Esophagus (tissue), 2 donors: ENCODE data around the gene UBAP1. TPM values are rescaled to one million over a fixed set of nuclear protein-coding genes. Genes with fewer than 3 reads are reported as not detected.
"Not testable (repeated sequence)": the region's sequence is repeated elsewhere in the genome, so short reads cannot be mapped to it uniquely, and the experiment has no call there.

Source experiments
- H3K27ac ChIP-seq, 2 donors: one replicate each; pipeline ENCODE4 v1.5.1; 2013; ENCODE audit warnings: low read depth in 2 of 2, mild to moderate bottlenecking in 2 of 2, inconsistent platforms in 1 of 2, low read length in 1 of 2, moderate library complexity in 1 of 2
- H3K27me3 ChIP-seq, 2 donors: one replicate each; pipeline ENCODE4 v1.6.1; 2013; ENCODE audit warnings: low read length in 2 of 2, control low read depth in 1 of 2, mild to moderate bottlenecking in 1 of 2; ENCODE audit not compliant: insufficient read depth in 2 of 2, control insufficient read depth in 1 of 2
- H3K36me3 ChIP-seq, 2 donors: one replicate each; pipeline ENCODE4 v1.6.1; 2013; ENCODE audit warnings: low read length in 1 of 2; ENCODE audit not compliant: control insufficient read depth in 2 of 2, insufficient read depth in 2 of 2
- H3K4me1 ChIP-seq, 2 donors: one replicate each; pipeline ENCODE4 v1.6.1; 2013; ENCODE audit warnings: low read length in 1 of 2; ENCODE audit not compliant: control insufficient read depth in 2 of 2, insufficient read depth in 2 of 2
- H3K4me3 ChIP-seq, 2 donors: one replicate each; pipeline ENCODE4 v1.5.1; 2013; ENCODE audit warnings: low read length in 2 of 2, mild to moderate bottlenecking in 2 of 2, low read depth in 1 of 2, moderate library complexity in 1 of 2
- H3K9me3 ChIP-seq, 2 donors: one replicate each; pipeline ENCODE4 v1.6.1; 2013; ENCODE audit warnings: mild to moderate bottlenecking in 2 of 2, low read depth in 1 of 2, low read length in 1 of 2, moderate library complexity in 1 of 2; ENCODE audit not compliant: control insufficient read depth in 2 of 2, insufficient read depth in 1 of 2
- WGBS, 2 donors: extraction: QIAGEN DNeasy Blood & Tissue Kit; methylation state at CpG; one replicate each; pipeline ENCODE4 v1.1.7; 2013; 5-methylcytosine and 5-hydroxymethylcytosine counted together
- polyA plus RNA-seq, 2 donors: library from polyadenylated mRNA; stranded (reverse); fragments of 200-250 nt; gene quantifications; one replicate each; pipeline ENCODE4 v1.2.3, GENCODE V29; 2013
- donor health status: healthy with polysubstance abuse.
- donor health status: Bipolar disorder and iron deficiency.

UBAP1 gene
- polyA plus RNA-seq, 2 donors: 58.2 to 59.6 TPM

- WGBS, 2 donors: 78 to 85% methylated on average over 4 of the region's 4 CpGs
These were observed 59.0 kb downstream of the UBAP1 start for GRCh38 chr9:34237836-34238235.

GRCh38 chr9:34240006-34240405 is 61.2 kb downstream of the UBAP1 start:
- Histone ChIP-seq H3K27ac (no peak overlapping the region), H3K9me3 (no peaks in the 10 kb centered on the region), H3K4me1 (peaks cover 0 to 2% of the 10 kb centered on the region in 2 donors), H3K36me3 (peaks cover 11% of the 10 kb centered on the region in 2 donors), H3K4me3 (no peak overlapping the region), H3K27me3 (no peaks in the 10 kb centered on the region)
- WGBS, 2 donors: 54 to 58% methylated on average over 1 of the region's 1 CpG

More at GRCh38 chr9:34237836-34238235, 59.0 kb downstream of the UBAP1 start:
- H3K4me3 ChIP-seq: no peak overlapping the region
- no peaks in the 10 kb centered on the region for H3K9me3 ChIP-seq
- peaks cover 9 to 11% of the 10 kb centered on the region in 2 donors for H3K36me3 ChIP-seq
- no peaks in the 10 kb centered on the region for H3K4me1 ChIP-seq
- H3K27ac ChIP-seq: no peak overlapping the region
- no peaks in the 10 kb centered on the region for H3K27me3 ChIP-seq

- Histone ChIP-seq H3K4me3 (no peak overlapping the region), H3K27me3 (no peaks in the 10 kb centered on the region), H3K9me3 (no peaks in the 10 kb centered on the region), H3K27ac (no peak overlapping the region), H3K36me3 (peaks cover 11 to 13% of the 10 kb centered on the region in 2 donors), H3K4me1 (peaks cover 0 to 2% of the 10 kb centered on the region in 2 donors)
- 65 to 66% methylated on average over 2 of the region's 2 CpGs for WGBS, 2 donors
These were observed 64.0 kb downstream of the UBAP1 start for GRCh38 chr9:34242830-34243229.

- H3K36me3 ChIP-seq: peaks cover 11 to 31% of the 10 kb centered on the region in 2 donors
- no CpG with 5 or more reads among the region's 2 CpGs for WGBS, 2 donors
- H3K9me3 ChIP-seq, H3K4me3 ChIP-seq, H3K27me3 ChIP-seq, H3K27ac ChIP-seq, H3K4me1 ChIP-seq: not testable (repeated sequence)
These were observed 66.4 kb downstream of the UBAP1 start for GRCh38 chr9:34245212-34245611.

- H3K36me3 ChIP-seq: peaks cover 7 to 42% of the 10 kb centered on the region in 2 donors
- 76 to 80% methylated on average over 2 of the region's 2 CpGs for WGBS, 2 donors
These were observed 67.6 kb downstream of the UBAP1 start for GRCh38 chr9:34246453-34246852.

GRCh38 chr9:34247782-34248181 is 68.9 kb downstream of the UBAP1 start:
- not testable (repeated sequence) for H3K27ac ChIP-seq, H3K9me3 ChIP-seq, H3K4me1 ChIP-seq, H3K27me3 ChIP-seq, H3K4me3 ChIP-seq
- peaks cover 10 to 37% of the 10 kb centered on the region in 2 donors for H3K36me3 ChIP-seq
- WGBS, 2 donors: 78 to 81% methylated on average over 4 of the region's 4 CpGs

More at GRCh38 chr9:34246453-34246852, 67.6 kb downstream of the UBAP1 start:
- Histone ChIP-seq H3K27me3 (no peaks in the 10 kb centered on the region), H3K4me3 (no peak overlapping the region), H3K4me1 (peaks cover 0 to 7% of the 10 kb centered on the region in 2 donors), H3K27ac (no peak overlapping the region), H3K9me3 (no peaks in the 10 kb centered on the region)

- no peaks in the 10 kb centered on the region for H3K27me3 ChIP-seq
- 74 to 81% methylated on average over 7 of the region's 7 CpGs for WGBS, 2 donors
- peaks cover 8 to 41% of the 10 kb centered on the region in 2 donors for H3K36me3 ChIP-seq
- no peaks in the 10 kb centered on the region for H3K9me3 ChIP-seq
- peaks cover 3 to 8% of the 10 kb centered on the region in 2 donors for H3K4me1 ChIP-seq
- no peak overlapping the region for H3K27ac ChIP-seq
- H3K4me3 ChIP-seq: no peak overlapping the region
These were observed 70.4 kb downstream of the UBAP1 start for GRCh38 chr9:34249274-34249673.

- no peak overlapping the region for H3K4me3 ChIP-seq
- 48 to 74% methylated on average over 2 of the region's 2 CpGs for WGBS, 2 donors
- H3K36me3 ChIP-seq: peaks cover 8 to 45% of the 10 kb centered on the region in 2 donors
- H3K9me3 ChIP-seq: no peaks in the 10 kb centered on the region
- H3K27ac ChIP-seq: no peak overlapping the region
- peaks cover 3 to 11% of the 10 kb centered on the region in 2 donors for H3K4me1 ChIP-seq
- no peaks in the 10 kb centered on the region for H3K27me3 ChIP-seq
These were observed 71.9 kb downstream of the UBAP1 start for GRCh38 chr9:34250721-34251120.

GRCh38 chr9:34252016-34252415 is 73.2 kb downstream of the UBAP1 start:
- Histone ChIP-seq H3K4me1 (peaks cover 3 to 11% of the 10 kb centered on the region in 2 donors), H3K27me3 (no peaks in the 10 kb centered on the region), H3K27ac (no peak overlapping the region), H3K4me3 (no peak overlapping the region), H3K9me3 (no peaks in the 10 kb centered on the region), H3K36me3 (peaks cover 8 to 45% of the 10 kb centered on the region in 2 donors)

GRCh38 chr9:34252670-34253459 is 74.0 kb downstream of the UBAP1 start:
- Histone ChIP-seq H3K9me3 (no peaks in the 10 kb centered on the region), H3K4me3 (no peak overlapping the region), H3K36me3 (peaks cover 8 to 46% of the 10 kb centered on the region in 2 donors), H3K27me3 (no peaks in the 10 kb centered on the region), H3K27ac (peak overlapping the region in 1 of 2 donors; percentile 72), H3K4me1 (peaks cover 3 to 11% of the 10 kb centered on the region in 2 donors)
- 39 to 41% methylated on average over 10 of the region's 10 CpGs for WGBS, 2 donors
